SK-N-SH treated with all-trans-retinoic acid at 6 μM for 48 hours (cell line): ENCODE results near the gene FFAR3.

ENCODE experiments used
- CREB5 ChIP-seq: fragments of 250-450 bp; sonication (Bioruptor Pico); IDR thresholded peaks from 2 replicates; pipeline ENCODE4 v1.5.1; 2020; ENCODE audit warnings: low read depth, mild to moderate bottlenecking, moderate library complexity
- PATZ1 ChIP-seq: fragments of 250-450 bp; sonication (Bioruptor Pico); IDR thresholded peaks from 2 replicates; pipeline ENCODE4 v1.8.0; 2020; ENCODE audit warnings: mild to moderate bottlenecking, moderate library complexity, borderline replicate concordance
- POU6F1 ChIP-seq: fragments of 250-450 bp; sonication (Bioruptor Pico); IDR thresholded peaks from 2 replicates; pipeline ENCODE4 v1.8.0; 2021; ENCODE audit warnings: low read depth, mild to moderate bottlenecking, moderate library complexity, borderline replicate concordance
- RARB ChIP-seq: fragments of 250-450 bp; sonication (Bioruptor Pico); IDR thresholded peaks from 2 replicates; pipeline ENCODE4 v1.8.0; 2021; ENCODE audit warnings: mild to moderate bottlenecking, moderate library complexity
- SNAI2 ChIP-seq: fragments of 250-450 bp; sonication (Bioruptor Pico); IDR thresholded peaks from 2 replicates; pipeline ENCODE4 v1.5.0; 2020; ENCODE audit warnings: mild to moderate bottlenecking, moderate library complexity
- TCF4 ChIP-seq: fragments of 250-450 bp; sonication (Bioruptor Pico); IDR thresholded peaks from 2 replicates; pipeline ENCODE4 v1.8.0; 2021; ENCODE audit warnings: mild to moderate bottlenecking, moderate library complexity, borderline replicate concordance
- TOX ChIP-seq: fragments of 250-450 bp; sonication (Bioruptor Pico); IDR thresholded peaks from 2 replicates; pipeline ENCODE4 v1.8.0; 2021; ENCODE audit warnings: mild to moderate bottlenecking, moderate library complexity, borderline replicate concordance
- ZC3H10 ChIP-seq: fragments of 250-450 bp; sonication (Bioruptor Pico); IDR thresholded peaks from 2 replicates; pipeline ENCODE4 v1.5.1; 2021; ENCODE audit warnings: mild to moderate bottlenecking, moderate library complexity
- ZFP30 ChIP-seq: fragments of 450-650 bp; formaldehyde crosslinking; IDR thresholded peaks from 2 replicates; pipeline ENCODE4 v1.5.0; 2022; ENCODE audit warnings: mild to moderate bottlenecking, moderate library complexity

GRCh38 chr19:35321291-35321690, 37.0 kb upstream of the FFAR3 start:
- TF ChIP-seq POU6F1 (CRISPR knock-in tag) (no peak), ZC3H10 (no peak), SNAI2 (CRISPR knock-in tag) (no peak), CREB5 (CRISPR knock-in tag) (no peak), PATZ1 (CRISPR knock-in tag) (no peak), RARB (no peak), ZFP30 (CRISPR knock-in tag) (no peak), TOX (CRISPR knock-in tag) (no peak), TCF4 (CRISPR knock-in tag) (no peak)
